Esophagus squamous epithelium (tissue), 4 donors: Measurements from ENCODE around the gene KRT77.

Experiments
- CTCF ChIP-seq, 6 experiments: fragments of 450-650 bp in 4 of 6; fragments of 200-600 bp in 2 of 6; sonication (generic) in 2 of 6; IDR thresholded peaks; one replicate each; pipeline ENCODE4 v1.5.1; 2016 to 2019; ENCODE audit warnings: antibody characterized with exemption in 6 of 6, mild to moderate bottlenecking in 4 of 6, moderate library complexity in 4 of 6
- POLR2A ChIP-seq, 4 donors: fragments of 450-650 bp; IDR thresholded peaks; one replicate each; pipeline ENCODE4 v1.6.1; 2017; ENCODE audit warnings: antibody characterized with exemption in 4 of 4, mild to moderate bottlenecking in 4 of 4, moderate library complexity in 3 of 4

- TF ChIP-seq CTCF (IDR thresholded peaks at IDR 0.05) (no peak), POLR2A (IDR thresholded peaks at IDR 0.05) (no peak)
Observed at GRCh38 chr12:52667931-52668330, 35.4 kb downstream of the KRT77 start.
